ENCODE results near the gene FNBP1.

The FNBP1 gene

GRCh38 chr9:129889941-129890717 is 152.9 kb downstream of the FNBP1 start:
- ChIA-PET POLR2A (no interaction called here), CTCF (no interaction called here)
- no peak for DNase-seq (ENCODE audit: extremely low spot score)
- TF ChIP-seq HDGF (IDR thresholded peaks at IDR 0.05; ENCODE audit: borderline replicate concordance), result no peak
- no peak for TF ChIP-seq FOXM1 (IDR thresholded peaks at IDR 0.05; ENCODE audit: borderline replicate concordance)
- no peak for TF ChIP-seq SP1 (IDR thresholded peaks at IDR 0.05)
- no peak for TF ChIP-seq ELF4 (IDR thresholded peaks at IDR 0.05)

- no peak for TF ChIP-seq PKNOX1 (IDR thresholded peaks at IDR 0.05)
- TF ChIP-seq ELF4 (IDR thresholded peaks at IDR 0.05), result no peak
- no peak for TF ChIP-seq CTBP1 (IDR thresholded peaks at IDR 0.05; ENCODE audit: borderline replicate concordance)
- no peak for TF ChIP-seq L3MBTL2 (conservative IDR thresholded peaks at IDR 0.05)
- TF ChIP-seq SUZ12 (IDR thresholded peaks at IDR 0.05), result no peak
- TF ChIP-seq NFRKB (IDR thresholded peaks at IDR 0.05), result no peak
- no peak for TF ChIP-seq ZNF384 (IDR thresholded peaks at IDR 0.05)
- no peak for TF ChIP-seq ARNT (IDR thresholded peaks at IDR 0.05)
- TF ChIP-seq FOXK2 (IDR thresholded peaks at IDR 0.05), result no peak
- TF ChIP-seq BHLHE40 (IDR thresholded peaks at IDR 0.05; ENCODE audit: borderline replicate concordance), result no peak
- no peak for TF ChIP-seq LEF1 (IDR thresholded peaks at IDR 0.05; ENCODE audit: borderline replicate concordance)
- no peak for TF ChIP-seq TARDBP (IDR thresholded peaks at IDR 0.05)
- TF ChIP-seq HDGF (IDR thresholded peaks at IDR 0.05; ENCODE audit: borderline replicate concordance), result no peak
- TF ChIP-seq FOXM1 (IDR thresholded peaks at IDR 0.05; ENCODE audit: borderline replicate concordance), result no peak
- TF ChIP-seq SP1 (IDR thresholded peaks at IDR 0.05), result no peak
- no peak for TF ChIP-seq FOXA1 (IDR thresholded peaks at IDR 0.05)
- ChIA-PET POLR2A (no interaction called here), CTCF (no interaction called here)
- DNase-seq (ENCODE audit: extremely low spot score), result no peak
Measured at GRCh38 chr9:129889122-129889940, 153.7 kb downstream of the FNBP1 start.

GRCh38 chr9:129888293-129889121 is 154.5 kb downstream of the FNBP1 start:
- ChIA-PET CTCF (no interaction called here), POLR2A (no interaction called here)
- TF ChIP-seq CTBP1 (IDR thresholded peaks at IDR 0.05; ENCODE audit: borderline replicate concordance) (no peak), ZNF384 (IDR thresholded peaks at IDR 0.05) (no peak), SP1 (IDR thresholded peaks at IDR 0.05) (no peak), FOXA1 (IDR thresholded peaks at IDR 0.05) (no peak), LEF1 (IDR thresholded peaks at IDR 0.05; ENCODE audit: borderline replicate concordance) (no peak), FOXK2 (IDR thresholded peaks at IDR 0.05) (no peak), PKNOX1 (IDR thresholded peaks at IDR 0.05) (no peak), TARDBP (IDR thresholded peaks at IDR 0.05) (no peak), ARNT (IDR thresholded peaks at IDR 0.05) (no peak), HDGF (IDR thresholded peaks at IDR 0.05; ENCODE audit: borderline replicate concordance) (no peak), L3MBTL2 (conservative IDR thresholded peaks at IDR 0.05) (no peak), FOXM1 (IDR thresholded peaks at IDR 0.05; ENCODE audit: borderline replicate concordance) (no peak), BHLHE40 (IDR thresholded peaks at IDR 0.05; ENCODE audit: borderline replicate concordance) (no peak), ELF4 (IDR thresholded peaks at IDR 0.05) (no peak), SUZ12 (IDR thresholded peaks at IDR 0.05) (no peak), NFRKB (IDR thresholded peaks at IDR 0.05) (no peak)
- no peak for DNase-seq (ENCODE audit: extremely low spot score)

GRCh38 chr9:129887334-129888292 is 155.4 kb downstream of the FNBP1 start:
- TF ChIP-seq NFRKB (IDR thresholded peaks at IDR 0.05) (no peak), LEF1 (IDR thresholded peaks at IDR 0.05; ENCODE audit: borderline replicate concordance) (no peak), FOXA1 (IDR thresholded peaks at IDR 0.05) (no peak), SUZ12 (IDR thresholded peaks at IDR 0.05) (no peak), FOXK2 (IDR thresholded peaks at IDR 0.05) (no peak), L3MBTL2 (conservative IDR thresholded peaks at IDR 0.05) (no peak), ARNT (IDR thresholded peaks at IDR 0.05) (no peak), PKNOX1 (IDR thresholded peaks at IDR 0.05) (no peak), ELF4 (IDR thresholded peaks at IDR 0.05) (no peak), BHLHE40 (IDR thresholded peaks at IDR 0.05; ENCODE audit: borderline replicate concordance) (no peak), FOXM1 (IDR thresholded peaks at IDR 0.05; ENCODE audit: borderline replicate concordance) (no peak), ZNF384 (IDR thresholded peaks at IDR 0.05) (no peak), HDGF (IDR thresholded peaks at IDR 0.05; ENCODE audit: borderline replicate concordance) (no peak), SP1 (IDR thresholded peaks at IDR 0.05) (no peak), CTBP1 (IDR thresholded peaks at IDR 0.05; ENCODE audit: borderline replicate concordance) (no peak), TARDBP (IDR thresholded peaks at IDR 0.05) (no peak)
- ChIA-PET CTCF (interaction anchor here (0.7 kb wide), 1 partner anchor 139 kb away, joined by 3 read pairs; no protein-coding TSS in a partner anchor), POLR2A (interaction anchor here (1.3 kb wide), 1 partner anchor 166 kb away, joined by 4 read pairs; the partner anchor contains the start of gene GPR107)
- no peak for DNase-seq (ENCODE audit: extremely low spot score)
